Pancreas (tissue), 10 donors: Measurements from ENCODE around the gene FBXW2. TPM values are rescaled to one million over a fixed set of nuclear protein-coding genes. Genes with fewer than 3 reads are reported as not detected.

Source experiments
- ATAC-seq, 4 donors: fragments of 200-7000 bp; cut with Tn5 transposase; one replicate each; pipeline versions ENCODE4 v1.8.0 to v1.9.1; 2020; ENCODE audit warnings: mild to moderate bottlenecking in 4 of 4, moderate library complexity in 4 of 4
- DNase-seq, 6 donors: peaks; one replicate each; pipeline ENCODE4 v3.0.0-alpha.2; 2020
- FAIRE-seq: peaks from 2 replicates; lab custom pipeline; 2012; peaks lifted over from hg19 to GRCh38; lab: Jason Lieb, UNC
- H3K27ac ChIP-seq, 4 donors: fragments of 200-600 bp; sonication (generic); 1 replicate in 3 of 4; 2 replicates in 1 of 4; pipeline versions ENCODE4 v1.5.0 to v1.8.0; 2020
- H3K27me3 ChIP-seq, 4 donors: fragments of 200-600 bp; one replicate each; pipeline ENCODE4 v1.8.0; 2021
- H3K36me3 ChIP-seq, 3 donors: fragments of 200-600 bp; sonication (generic) in 1 of 3; one replicate each; pipeline versions ENCODE4 v1.5.0 to v1.8.0; 2020 to 2021
- H3K4me1 ChIP-seq, 3 donors: fragments of 200-600 bp; one replicate each; pipeline ENCODE4 v1.8.0; 2021
- H3K4me3 ChIP-seq, 4 donors: fragments of 200-600 bp; sonication (generic) in 2 of 4; one replicate each; pipeline versions ENCODE4 v1.5.0 to v1.8.0; 2020 to 2021
- H3K9me3 ChIP-seq, 4 donors: fragments of 200-600 bp; one replicate each; pipeline ENCODE4 v1.8.0; 2021
- WGBS, 2 donors: extraction: QIAGEN DNeasy Blood & Tissue Kit; methylation state at CpG; one replicate each; pipeline ENCODE4 v1.1.7; 2013; 5-methylcytosine and 5-hydroxymethylcytosine counted together
- intact Hi-C, 3 donors: fragments of 100-400 bp; cut with DNase I; formaldehyde crosslinking; loops; one replicate each; pipeline versions ENCODE4 v1.11.1 to v1.14.2; 2022
- polyA plus RNA-seq, 2 donors: library from polyadenylated mRNA; stranded (reverse); fragments of 200-250 nt; gene quantifications; one replicate each; pipeline ENCODE4 v1.2.3, GENCODE V29; 2013
- total RNA-seq, 6 donors: library from RNA; stranded (reverse); fragmentation: NEBNext Ultra II Directional in 4 of 6; extraction: Animal tissue kit (Norgen Biotek cat#: 25700) in 4 of 6; gene quantifications; one replicate each; pipeline versions ENCODE4 v1.2.1 to v1.2.4, GENCODE V29; 2021 to 2023
- TF ChIP-seq, protein P1 (sequence below), 4 donors: fragments of 200-600 bp; sonication (generic) in 3 of 4; IDR thresholded peaks; one replicate each; pipeline versions ENCODE4 v1.5.0 to v1.8.0; 2021; ENCODE audit warnings: antibody characterized with exemption in 4 of 4
- donor health status: healthy with polysubstance abuse.
- donor health status: DM: no; HTN: no; CAD: no; lungs with moderate emphysema.
- donor health status: DM: no; HTN: no; CAD: no.
- donor health status: control.
- donor health status: control.
- donor health status: Bipolar disorder and iron deficiency.
- donor health status: DM: yes; HTN: yes; CAD: no.
- donor health status: DM: no; HTN: no; CAD: no.
- donor health status: DM: no; HTN: no; CAD: no.
- donor health status: DM: yes; HTN: yes; CAD: no.

Gene FBXW2
- total and polyA plus RNA-seq, 8 donors: 6.4 to 35.5 (median 21.5) TPM

DNA sequence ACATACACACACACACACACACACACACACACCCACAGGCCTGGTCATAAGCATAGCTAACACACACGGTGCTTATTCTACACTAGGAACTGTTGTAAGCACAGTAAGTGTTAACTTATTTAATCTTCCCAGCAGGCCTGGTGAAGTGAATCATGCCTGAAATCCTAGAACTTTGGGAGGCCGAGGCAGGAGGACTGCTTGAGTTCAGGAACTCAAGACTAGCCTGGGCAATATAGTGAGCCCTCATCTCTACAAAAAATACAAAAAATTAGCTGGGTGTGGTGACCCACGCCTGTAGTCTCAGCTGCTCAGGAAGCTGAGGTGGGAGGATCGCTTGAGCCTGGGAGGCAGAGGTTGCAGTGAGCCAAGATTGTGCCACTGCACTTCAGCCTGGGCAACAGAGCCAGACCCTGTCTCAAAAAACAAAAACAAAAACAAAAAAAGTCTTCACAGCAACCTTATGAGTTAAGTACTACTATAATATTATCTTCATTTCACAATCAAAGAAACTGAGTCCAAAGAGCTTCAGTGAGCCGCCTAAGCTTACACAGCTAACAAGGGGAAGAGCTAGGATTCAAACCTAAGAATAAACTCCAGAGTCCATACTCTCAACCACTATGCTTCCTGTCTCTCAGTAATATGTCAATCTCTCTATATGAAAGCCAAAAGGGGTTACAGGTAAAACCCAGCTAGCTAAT lies 81.2 kb downstream of the FBXW2 start:
- intact Hi-C loops: no loop called here
- Histone ChIP-seq H3K4me3 (peak overlapping the region in 3 of 4 donors; percentile 0 to 79 (median 58)), H3K27ac (peak overlapping the region in 2 of 4 donors; percentile 76 to 89), H3K9me3 (no peaks in the 10 kb centered on the region), H3K36me3 (no peaks in the 10 kb centered on the region), H3K27me3 (no peaks in the 10 kb centered on the region), H3K4me1 (peaks cover 5 to 32% (median 13%) of the 10 kb centered on the region in 3 donors)
- TF ChIP-seq, protein P1, sequence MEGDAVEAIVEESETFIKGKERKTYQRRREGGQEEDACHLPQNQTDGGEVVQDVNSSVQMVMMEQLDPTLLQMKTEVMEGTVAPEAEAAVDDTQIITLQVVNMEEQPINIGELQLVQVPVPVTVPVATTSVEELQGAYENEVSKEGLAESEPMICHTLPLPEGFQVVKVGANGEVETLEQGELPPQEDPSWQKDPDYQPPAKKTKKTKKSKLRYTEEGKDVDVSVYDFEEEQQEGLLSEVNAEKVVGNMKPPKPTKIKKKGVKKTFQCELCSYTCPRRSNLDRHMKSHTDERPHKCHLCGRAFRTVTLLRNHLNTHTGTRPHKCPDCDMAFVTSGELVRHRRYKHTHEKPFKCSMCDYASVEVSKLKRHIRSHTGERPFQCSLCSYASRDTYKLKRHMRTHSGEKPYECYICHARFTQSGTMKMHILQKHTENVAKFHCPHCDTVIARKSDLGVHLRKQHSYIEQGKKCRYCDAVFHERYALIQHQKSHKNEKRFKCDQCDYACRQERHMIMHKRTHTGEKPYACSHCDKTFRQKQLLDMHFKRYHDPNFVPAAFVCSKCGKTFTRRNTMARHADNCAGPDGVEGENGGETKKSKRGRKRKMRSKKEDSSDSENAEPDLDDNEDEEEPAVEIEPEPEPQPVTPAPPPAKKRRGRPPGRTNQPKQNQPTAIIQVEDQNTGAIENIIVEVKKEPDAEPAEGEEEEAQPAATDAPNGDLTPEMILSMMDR (IDR thresholded peaks at IDR 0.05): no peak
- FAIRE-seq (no peak), ATAC-seq (peak in 1 of 4 donors; percentile 0), DNase-seq (no peak)
- 29 to 39% methylated on average over 5 of the region's 5 CpGs for WGBS, 2 donors

DNA sequence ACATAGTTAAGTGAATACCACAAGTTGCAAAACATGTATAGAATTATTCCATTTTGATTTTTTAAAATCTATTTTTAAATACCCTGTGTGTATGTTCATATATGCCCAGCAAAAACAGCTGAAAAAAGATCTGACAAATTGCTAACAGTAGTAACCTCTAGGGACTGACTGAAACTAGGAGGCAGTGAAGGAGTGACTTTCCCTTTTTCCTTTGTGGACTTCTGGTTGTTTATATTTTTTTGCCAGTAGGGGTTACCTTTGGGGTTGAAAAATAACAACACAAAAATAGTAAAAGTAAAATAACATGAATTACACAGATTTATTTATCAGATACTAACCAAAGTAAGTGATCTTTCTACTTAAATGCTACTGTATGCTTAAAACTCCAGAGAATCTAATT lies 81.9 kb downstream of the FBXW2 start:
- Histone ChIP-seq H3K4me1 (peaks cover 5 to 35% (median 13%) of the 10 kb centered on the region in 3 donors), H3K27ac (peak overlapping the region in 2 of 4 donors; percentile 76 to 89), H3K9me3 (no peaks in the 10 kb centered on the region), H3K27me3 (no peaks in the 10 kb centered on the region), H3K36me3 (no peaks in the 10 kb centered on the region), H3K4me3 (peak overlapping the region in 1 of 4 donors; percentile 13)
- ATAC-seq (no peak), DNase-seq (no peak), FAIRE-seq (no peak)
- intact Hi-C loops: no loop called here
- TF ChIP-seq, protein P1 (IDR thresholded peaks at IDR 0.05): no peak

DNA sequence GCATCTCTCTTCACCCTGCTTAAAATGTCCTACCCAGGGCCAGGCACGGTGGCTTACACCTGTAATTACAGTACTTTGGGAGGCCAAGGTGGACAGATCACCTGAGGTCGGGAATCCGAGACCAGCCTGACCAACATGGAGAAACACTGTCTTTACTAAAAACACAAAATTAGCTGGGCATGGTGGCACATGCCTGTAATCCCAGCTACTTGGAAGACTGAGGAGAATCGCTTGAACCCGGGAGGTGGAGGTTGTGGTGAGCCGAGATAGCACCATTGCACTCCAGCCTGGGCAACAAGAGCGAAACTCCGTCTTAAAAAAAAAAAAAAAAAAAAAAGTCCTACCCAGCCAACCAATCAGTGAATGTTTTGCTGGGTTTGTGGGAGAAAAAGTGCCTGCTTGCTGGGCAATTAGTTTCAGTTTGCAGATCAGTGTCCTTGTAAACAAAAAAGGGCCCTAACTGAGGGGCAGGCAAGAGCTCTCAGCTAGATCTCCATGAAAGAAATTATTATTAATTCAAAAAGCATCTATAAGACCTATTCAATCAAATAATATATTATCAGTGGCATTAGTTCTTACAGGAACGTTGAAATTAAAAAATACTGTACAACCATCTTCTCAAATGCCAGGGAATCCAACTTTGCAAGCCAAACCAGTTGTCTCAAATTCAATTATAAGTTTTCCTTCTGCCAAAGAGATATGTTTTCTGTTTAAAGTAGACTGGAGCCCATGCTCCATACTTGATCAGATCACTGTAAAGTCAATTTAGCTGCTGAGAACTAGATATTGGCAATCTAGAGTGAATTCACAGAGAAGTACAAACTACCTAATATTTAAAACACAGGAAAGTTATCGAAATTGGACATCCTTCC lies 82.9 kb downstream of the FBXW2 start:
- WGBS, 2 donors: 19 to 22% methylated on average over 8 to 10 of the region's 10 CpGs

DNA sequence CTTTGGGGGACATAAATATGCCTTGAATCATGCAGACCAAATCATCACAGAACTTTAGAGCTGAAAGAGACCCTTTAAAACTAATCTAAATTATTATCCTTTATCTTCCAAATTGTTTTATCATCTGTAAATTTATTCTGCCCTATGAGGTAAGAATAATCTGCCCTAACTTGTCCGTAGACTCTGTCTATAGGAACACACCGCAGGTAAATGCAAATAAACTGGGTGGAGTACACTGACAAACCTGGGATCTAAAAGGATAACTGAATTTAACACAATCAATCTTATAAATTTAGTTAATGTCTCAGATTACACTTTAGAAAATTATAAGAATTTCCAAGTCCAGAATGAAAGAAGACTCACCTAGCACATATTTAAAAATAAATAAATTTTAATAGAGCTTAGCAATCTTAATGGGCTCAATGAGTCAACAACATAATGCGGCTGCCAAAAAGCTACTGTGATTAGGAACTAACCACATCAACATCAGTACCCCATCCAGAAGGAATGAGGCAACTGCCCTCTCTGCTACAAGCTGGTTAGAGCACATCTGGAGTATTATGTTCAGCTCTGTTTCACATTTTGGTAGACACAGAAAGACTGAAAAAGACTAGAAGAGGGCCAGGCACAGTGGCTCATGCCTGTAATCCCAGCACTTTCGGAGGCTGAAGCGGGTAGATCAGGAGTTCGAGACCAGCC lies 84.5 kb downstream of the FBXW2 start:
- Histone ChIP-seq H3K4me1 (peaks cover 5 to 35% (median 13%) of the 10 kb centered on the region in 3 donors), H3K9me3 (no peaks in the 10 kb centered on the region), H3K36me3 (no peaks in the 10 kb centered on the region), H3K27me3 (no peaks in the 10 kb centered on the region), H3K27ac (no peak overlapping the region), H3K4me3 (no peak overlapping the region)
- no peak for DNase-seq
- WGBS, 2 donors: 78 to 80% methylated on average over 6 of the region's 6 CpGs
- no peak for FAIRE-seq
- intact Hi-C loops: loop anchor here in 1 of 3 donors (10.0 kb wide), 1 partner anchor 84 kb away; no protein-coding TSS in a partner anchor
- TF ChIP-seq, protein P1 (IDR thresholded peaks at IDR 0.05): no peak
- ATAC-seq: no peak

More for the DNA sequence above, 82.9 kb downstream of the FBXW2 start:
- FAIRE-seq: no peak
- Histone ChIP-seq H3K4me1 (peaks cover 5 to 35% (median 13%) of the 10 kb centered on the region in 3 donors), H3K27ac (peak overlapping the region in 2 of 4 donors; percentile 76 to 89), H3K36me3 (no peaks in the 10 kb centered on the region), H3K4me3 (peak overlapping the region in 2 of 4 donors; percentile 34), H3K9me3 (no peaks in the 10 kb centered on the region), H3K27me3 (no peaks in the 10 kb centered on the region)
- TF ChIP-seq, protein P1 (IDR thresholded peaks at IDR 0.05): no peak
- DNase-seq: peak in 2 of 6 donors; percentile 42 to 52
- peak; percentile 15 to 33 (median 25) for ATAC-seq
- intact Hi-C loops: no loop called here
